Endodermal cell (in vitro differentiated cells): ENCODE measurements around the gene CAPN14. TPM values are rescaled to one million over a fixed set of nuclear protein-coding genes. Genes with fewer than 3 reads are reported as not detected.

Source experiments
- DNase-seq: peaks from one replicate; pipeline ENCODE4 v3.0.0-alpha.2; 2017
- H3K27ac ChIP-seq: 2 replicates; pipeline ENCODE4 v1.5.1; 2013; ENCODE audit warnings: mild to moderate bottlenecking, low read depth, low read length, moderate library complexity
- H3K27me3 ChIP-seq: 2 replicates; pipeline ENCODE4 v1.6.1; 2013; ENCODE audit warnings: mild to moderate bottlenecking, low read length, moderate library complexity; ENCODE audit not compliant: insufficient read depth, control insufficient read depth, poor library complexity, severe bottlenecking
- H3K36me3 ChIP-seq: 2 replicates; pipeline ENCODE4 v1.7.0; 2013; ENCODE audit warnings: mild to moderate bottlenecking, low read length, moderate library complexity; ENCODE audit not compliant: control insufficient read depth, insufficient read depth
- H3K4me1 ChIP-seq: one replicate; pipeline ENCODE4 v1.7.0; 2013; ENCODE audit warnings: low read length; ENCODE audit not compliant: control insufficient read depth, insufficient read depth
- H3K4me3 ChIP-seq: 2 replicates; pipeline ENCODE4 v1.5.1; 2013; ENCODE audit warnings: mild to moderate bottlenecking, low read length, moderate library complexity
- H3K9ac ChIP-seq: 2 replicates; pipeline ENCODE4 v1.6.1; 2013; ENCODE audit warnings: mild to moderate bottlenecking, low read length, moderate library complexity; ENCODE audit not compliant: poor library complexity, severe bottlenecking; ENCODE audit errors: extremely low read depth
- H3K9me3 ChIP-seq: 2 replicates; pipeline ENCODE4 v1.6.1; 2013; ENCODE audit warnings: mild to moderate bottlenecking, low read length, moderate library complexity; ENCODE audit not compliant: control insufficient read depth
- H3K27ac Mint-ChIP-seq: 2 replicates; pipeline ENCODE4 v1.8.0; 2020; ENCODE audit warnings: mixed read lengths
- H3K27me3 Mint-ChIP-seq: 2 replicates; pipeline ENCODE4 v1.8.0; 2021; ENCODE audit warnings: mild to moderate bottlenecking, mixed read lengths; ENCODE audit not compliant: insufficient read depth
- H3K36me3 Mint-ChIP-seq: 2 replicates; pipeline ENCODE4 v1.8.0; 2020; ENCODE audit warnings: low read depth, mixed read lengths
- H3K4me1 Mint-ChIP-seq: 2 replicates; pipeline ENCODE4 v1.8.0; 2020; ENCODE audit warnings: mixed read lengths
- H3K4me3 Mint-ChIP-seq: 2 replicates; pipeline ENCODE4 v1.8.0; 2020; ENCODE audit warnings: mild to moderate bottlenecking, moderate library complexity, mixed read lengths
- H3K9me3 Mint-ChIP-seq: 2 replicates; pipeline ENCODE4 v1.8.0; 2020; ENCODE audit warnings: mild to moderate bottlenecking, mixed read lengths
- CTCF ChIP-seq: fragments of 200-600 bp; sonication (generic); conservative IDR thresholded peaks from 2 replicates; pipeline ENCODE4 v1.5.0; 2021; ENCODE audit warnings: antibody characterized with exemption, mild to moderate bottlenecking
- WGBS, 2 experiments: methylation state at CpG; one replicate each; pipeline versions ENCODE4 v1.1.5 to v1.1.7; 2013; ENCODE audit warnings: missing lambda C conversion rate in 2 of 2, mixed read lengths in 1 of 2; ENCODE audit not compliant: insufficient coverage in 1 of 2, insufficient read length in 1 of 2; 5-methylcytosine and 5-hydroxymethylcytosine counted together
- total RNA-seq, 2 donors: library from RNA; stranded (reverse); fragmentation: NEBNext Ultra II Directional in 1 of 2; extraction: Animal tissue kit (Norgen Biotek cat#: 25700) in 1 of 2; gene quantifications; 2 replicates in 1 of 2; 3 replicates in 1 of 2; pipeline ENCODE4 v1.2.1, GENCODE V29; 2021

Gene CAPN14
- total RNA-seq, 2 donors from 2014 or later: 0.31 to 0.40 TPM

GRCh38 chr2:31212659-31213600 is 4.4 kb downstream of the CAPN14 start:
- Histone ChIP-seq H3K27ac (no peak overlapping the region), H3K27me3 (no peaks in the 10 kb centered on the region), H3K4me3 (no peak overlapping the region), H3K9me3 (no peaks in the 10 kb centered on the region), H3K4me1 (peaks cover 17% of the 10 kb centered on the region), H3K9ac (no peak overlapping the region), H3K36me3 (no peaks in the 10 kb centered on the region)
- Mint-ChIP-seq H3K9me3 (no peaks in the 10 kb centered on the region), H3K4me3 (no peak overlapping the region), H3K27me3 (peaks cover 9% of the 10 kb centered on the region), H3K36me3 (no peaks in the 10 kb centered on the region), H3K4me1 (peaks cover 52% of the 10 kb centered on the region), H3K27ac (no peak overlapping the region)
- WGBS, 2 experiments: 76 to 79% methylated on average over 7 to 9 of the region's 9 CpGs
- no peak for TF ChIP-seq CTCF
- no peak for DNase-seq

- DNase-seq: no peak
- WGBS, 2 experiments: 87% methylated on average over 1 of the region's 1 CpG; no CpG with 5 or more reads in 1 of the 2 experiments
- Mint-ChIP-seq H3K36me3 (no peaks in the 10 kb centered on the region), H3K9me3 (no peaks in the 10 kb centered on the region), H3K4me1 (peaks cover 37% of the 10 kb centered on the region), H3K27ac (peak overlapping the region; percentile 96), H3K27me3 (peaks cover 17% of the 10 kb centered on the region), H3K4me3 (no peak overlapping the region)
- Histone ChIP-seq H3K36me3 (no peaks in the 10 kb centered on the region), H3K4me1 (peaks cover 9% of the 10 kb centered on the region), H3K27me3 (peaks cover 3% of the 10 kb centered on the region), H3K27ac (no peak overlapping the region), H3K9me3 (no peaks in the 10 kb centered on the region), H3K9ac (peak overlapping the region; percentile 31), H3K4me3 (peak overlapping the region; percentile 38)
- no peak for TF ChIP-seq CTCF
Measured at GRCh38 chr2:31208240-31208639, 9.1 kb downstream of the CAPN14 start.

GRCh38 chr2:31207790-31208189 is 9.5 kb downstream of the CAPN14 start:
- peaks cover 17% of the 10 kb centered on the region for H3K27me3 Mint-ChIP-seq
- Histone ChIP-seq H3K9me3 (no peaks in the 10 kb centered on the region), H3K27ac (no peak overlapping the region), H3K9ac (peak overlapping the region; percentile 31), H3K4me1 (peaks cover 9% of the 10 kb centered on the region), H3K4me3 (peak overlapping the region; percentile 38), H3K36me3 (no peaks in the 10 kb centered on the region), H3K27me3 (peaks cover 3% of the 10 kb centered on the region)
- H3K4me1 Mint-ChIP-seq: peaks cover 33% of the 10 kb centered on the region
- no peaks in the 10 kb centered on the region for H3K9me3 Mint-ChIP-seq
- peak; percentile 91 for DNase-seq
- no peaks in the 10 kb centered on the region for H3K36me3 Mint-ChIP-seq
- peak overlapping the region; percentile 96 for H3K27ac Mint-ChIP-seq
- WGBS, 2 experiments: 0 to 9% methylated on average over 2 of the region's 2 CpGs
- H3K4me3 Mint-ChIP-seq: no peak overlapping the region
- no peak for TF ChIP-seq CTCF
